Activated T-cell treated with anti-CD3 and anti-CD28 coated beads, Interleukin-2, amount 50 U/mL, for 1 hour (primary cell): ENCODE measurements around the gene ART4.

ENCODE experiments used
- DNase-seq: peaks from one replicate; pipeline ENCODE4 v3.0.0-alpha.2; 2020

The ART4 gene, protein sequence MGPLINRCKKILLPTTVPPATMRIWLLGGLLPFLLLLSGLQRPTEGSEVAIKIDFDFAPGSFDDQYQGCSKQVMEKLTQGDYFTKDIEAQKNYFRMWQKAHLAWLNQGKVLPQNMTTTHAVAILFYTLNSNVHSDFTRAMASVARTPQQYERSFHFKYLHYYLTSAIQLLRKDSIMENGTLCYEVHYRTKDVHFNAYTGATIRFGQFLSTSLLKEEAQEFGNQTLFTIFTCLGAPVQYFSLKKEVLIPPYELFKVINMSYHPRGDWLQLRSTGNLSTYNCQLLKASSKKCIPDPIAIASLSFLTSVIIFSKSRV

GRCh38 chr12:14843425-14843887 is at the start of gene ART4:
Gene ART4, minus strand, starts transcription at chr12:14843526. Its CDS starts 413 bp downstream, at chr12:14843113.
- DNase-seq = no peak

DNA sequence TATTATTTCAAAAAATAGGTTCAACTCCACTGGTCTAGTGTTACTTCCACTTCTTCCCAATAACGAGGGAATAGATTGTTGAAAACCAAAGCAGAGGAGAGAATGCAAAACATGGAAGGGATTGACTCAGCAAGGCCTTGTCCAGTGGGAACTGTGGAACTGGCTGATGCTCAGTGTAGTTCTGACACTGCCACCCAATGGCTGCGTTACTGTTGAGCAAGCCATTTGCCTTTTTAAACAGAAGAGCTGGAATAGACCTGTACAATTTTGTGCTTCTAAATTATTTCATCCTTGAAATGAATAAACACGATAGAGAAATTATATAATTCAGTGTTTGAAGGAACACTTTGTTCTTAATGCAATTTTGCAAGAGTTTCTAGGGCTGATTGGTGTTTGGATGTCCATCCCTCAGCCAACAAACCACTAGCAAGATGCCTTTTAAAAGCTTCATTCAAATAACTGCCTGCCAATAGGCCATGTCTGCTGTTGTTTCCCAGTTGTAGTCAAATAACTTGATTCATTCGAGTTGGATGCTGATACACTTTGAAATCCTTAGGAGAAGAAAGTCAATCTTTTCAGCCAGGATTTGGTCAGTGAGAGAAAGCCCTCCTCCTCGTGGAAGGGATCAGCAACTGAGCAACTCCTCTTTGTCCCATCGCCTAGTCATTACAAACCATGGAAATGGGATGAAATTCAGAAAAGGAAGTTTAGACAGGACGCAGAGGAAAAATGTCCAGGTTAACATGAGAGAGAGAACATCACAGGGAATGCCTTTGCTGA is 49.6 kb upstream of the ART4 start:
- no peak for DNase-seq

DNA sequence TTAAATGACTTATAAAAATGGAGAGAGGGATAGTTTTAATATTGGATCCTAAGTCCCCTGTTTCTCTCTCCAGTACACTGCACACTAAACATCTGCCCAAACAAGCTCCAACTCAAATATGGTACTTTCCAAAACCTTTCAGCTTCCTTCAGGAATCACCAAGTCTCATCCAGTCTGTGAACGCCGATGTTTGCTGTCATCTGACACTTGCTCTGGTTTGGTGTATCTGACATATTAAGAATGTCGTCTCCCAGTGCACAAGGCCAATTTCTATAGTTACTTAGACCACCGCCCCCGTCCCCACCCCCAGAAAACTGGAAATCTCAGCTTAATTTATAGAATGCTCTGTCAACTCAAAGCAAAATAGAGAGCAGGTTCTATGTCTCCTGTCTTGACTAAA is 47.4 kb upstream of the ART4 start:
- DNase-seq = no peak

DNA sequence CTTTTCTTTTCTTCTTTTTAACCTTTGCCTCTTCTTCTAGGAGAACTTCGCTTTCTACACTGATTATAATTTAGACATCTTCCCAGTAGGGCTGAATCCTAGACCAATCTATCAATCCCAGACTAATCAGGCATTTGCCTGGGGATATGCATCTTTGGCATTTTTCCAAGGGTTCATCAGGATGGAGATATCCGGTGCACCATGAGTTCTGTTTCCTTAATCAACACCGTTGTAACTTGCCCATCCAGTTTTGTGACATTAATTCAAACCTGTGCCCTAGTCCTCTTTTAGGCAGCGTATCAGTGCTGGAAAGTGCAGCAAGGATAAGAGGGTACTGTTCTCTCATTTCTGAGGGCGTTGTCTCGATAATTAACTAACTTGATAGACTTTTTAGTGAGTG is 42.9 kb upstream of the ART4 start:
- no peak for DNase-seq

GRCh38 chr12:14885718-14886221 is 42.4 kb upstream of the ART4 start, which contains the start of gene MGP:
Gene MGP, minus strand, starts transcription at chr12:14885854. Its CDS starts 63 bp downstream, at chr12:14885791.
- DNase-seq = no peak

DNA sequence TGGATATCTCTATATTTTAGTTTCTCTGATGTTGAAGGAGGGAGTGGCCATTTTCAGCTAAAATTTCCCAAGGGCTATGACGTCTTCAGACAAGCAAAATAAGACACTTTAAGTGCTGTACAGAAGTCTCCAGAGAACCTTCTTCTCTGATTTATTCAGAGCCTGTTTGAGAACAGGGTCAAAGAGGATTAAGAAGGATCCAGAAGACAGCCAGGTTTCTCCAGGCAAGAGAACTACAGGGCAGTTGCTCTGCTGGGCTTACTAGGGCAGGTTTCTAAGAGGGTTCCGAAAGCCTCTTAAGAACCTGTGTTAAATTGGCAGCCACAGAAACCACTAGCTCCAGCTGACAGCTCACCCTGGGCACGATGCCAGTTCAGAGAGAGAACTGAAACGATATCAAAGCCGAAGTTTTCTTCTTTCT is 41.1 kb upstream of the ART4 start:
- peak; percentile 77 for DNase-seq

DNA sequence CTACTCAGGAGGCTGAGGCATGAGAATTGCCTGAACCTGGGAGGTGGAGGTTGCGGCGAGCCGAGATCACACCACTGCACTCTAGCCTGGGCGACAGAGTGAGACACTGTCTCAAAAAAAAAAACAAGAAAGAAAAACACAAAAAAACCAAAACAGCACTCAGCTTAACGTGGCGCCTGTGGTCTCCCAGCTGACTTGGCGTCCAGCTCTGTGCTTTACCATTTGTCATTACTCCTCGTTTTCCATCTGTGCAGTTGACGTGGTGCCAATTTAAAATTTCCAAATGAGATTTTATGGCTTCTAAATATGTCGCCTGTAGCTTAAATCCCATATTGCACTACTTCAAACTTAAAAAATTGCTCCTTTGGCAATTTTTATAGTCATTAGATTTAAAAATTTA is 40.4 kb upstream of the ART4 start:
- DNase-seq = no peak

DNA sequence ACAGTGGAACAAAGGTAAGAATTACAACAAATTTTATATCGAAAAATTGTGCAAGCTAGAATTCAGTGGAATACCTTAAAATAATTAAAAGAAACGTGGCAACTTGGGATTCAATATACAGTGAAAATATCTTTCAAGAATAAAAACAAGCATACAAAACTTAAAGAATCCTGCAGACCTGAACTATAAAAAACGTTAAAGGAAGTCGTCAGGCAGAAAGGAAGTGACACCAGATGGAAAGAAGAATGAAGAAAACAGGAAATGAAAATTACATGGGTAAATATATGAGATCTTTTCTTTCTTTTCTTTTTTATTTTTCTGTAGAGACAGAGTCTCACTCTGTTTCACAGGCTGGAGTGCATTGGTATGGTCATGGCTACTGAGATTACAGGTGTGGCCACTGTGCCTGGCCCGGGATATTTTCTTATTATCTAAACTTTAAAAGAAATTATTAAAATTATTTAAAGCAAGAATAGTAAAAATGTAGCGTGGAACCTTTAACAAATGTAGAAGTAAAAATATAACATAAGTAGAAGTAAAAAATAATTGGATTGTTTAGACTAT is 37.6 kb upstream of the ART4 start:
- no peak for DNase-seq

GRCh38 chr12:14879222-14879933 is 36.1 kb upstream of the ART4 start:
- DNase-seq = no peak

- no peak for DNase-seq
These were observed 35.2 kb upstream of the ART4 start for GRCh38 chr12:14878488-14878887.

GRCh38 chr12:14876833-14877232 is 33.5 kb upstream of the ART4 start:
- no peak for DNase-seq

- no peak for DNase-seq
These were observed 31.6 kb upstream of the ART4 start for GRCh38 chr12:14874882-14875281.

- no peak for DNase-seq
These were observed 30.3 kb upstream of the ART4 start for GRCh38 chr12:14873440-14874185.

DNA sequence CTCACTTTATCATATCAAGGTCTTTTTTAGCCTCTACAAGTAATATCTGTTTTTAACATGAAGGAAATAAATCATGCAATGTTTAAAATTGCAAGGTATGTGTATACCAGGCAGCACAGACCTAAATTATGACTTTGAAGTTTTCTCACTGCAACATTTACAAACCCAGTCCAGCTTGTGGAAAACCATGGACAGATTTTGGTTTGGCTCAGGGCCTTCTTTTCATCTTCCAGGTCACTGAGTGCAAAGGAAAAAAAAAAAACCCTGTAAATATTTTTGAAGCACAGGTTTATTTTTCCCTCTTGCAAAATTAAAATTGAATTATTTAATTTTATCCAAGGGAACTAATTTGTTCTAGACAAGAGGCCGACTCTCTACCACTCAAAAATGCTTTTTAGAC is 28.6 kb upstream of the ART4 start:
- no peak for DNase-seq

GRCh38 chr12:14871247-14871646 is 27.9 kb upstream of the ART4 start:
- DNase-seq = no peak

DNA sequence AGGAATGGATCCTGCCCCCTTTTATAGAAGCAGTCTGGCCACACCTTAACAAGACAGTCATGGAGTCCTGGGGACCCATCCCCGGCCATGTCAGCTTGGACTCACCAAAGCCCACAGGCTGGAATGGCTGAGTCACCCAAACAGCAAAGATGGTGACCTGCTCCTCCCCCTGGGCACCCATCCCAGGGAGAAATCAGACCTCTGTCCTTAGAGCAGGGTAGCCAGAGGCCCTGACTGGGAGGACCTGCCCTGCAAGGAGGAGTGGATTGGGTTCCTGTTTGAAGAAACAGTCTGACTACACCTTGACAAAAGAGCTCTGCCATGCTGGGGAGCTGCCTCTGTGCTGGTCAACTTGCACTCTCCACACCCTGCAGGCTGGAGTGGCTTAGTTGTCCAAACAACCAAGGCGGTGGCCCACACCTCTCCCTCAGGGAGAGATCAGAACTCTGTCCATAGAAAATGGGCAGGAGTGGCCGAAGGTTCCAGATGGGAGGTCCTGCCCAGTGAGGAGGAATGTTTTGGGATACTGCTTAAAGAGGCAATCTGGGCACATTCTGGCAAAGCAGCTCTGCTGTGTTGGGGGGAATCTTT is 25.7 kb upstream of the ART4 start:
- no peak for DNase-seq

DNA sequence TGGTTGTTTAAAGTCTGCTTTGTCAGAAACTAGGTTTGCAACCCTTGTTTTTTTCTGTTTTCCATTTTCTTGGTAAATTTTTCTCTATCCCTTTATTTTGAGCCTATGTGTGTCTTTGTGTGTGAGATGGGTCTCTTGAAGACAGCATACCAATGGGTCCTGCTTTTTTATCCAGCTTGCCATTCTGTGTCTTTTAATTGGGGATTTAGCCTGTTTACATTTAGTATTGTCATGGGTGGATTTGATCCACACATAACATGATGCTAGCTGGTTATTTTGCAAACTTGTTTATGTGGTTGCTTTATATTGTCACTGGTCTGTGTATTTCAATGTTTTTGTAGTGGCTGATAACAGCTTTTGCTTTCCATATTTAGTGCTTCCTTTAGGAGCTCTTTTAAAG is 17.2 kb upstream of the ART4 start:
- no peak for DNase-seq

GRCh38 chr12:14858513-14858912 is 15.2 kb upstream of the ART4 start:
- no peak for DNase-seq

GRCh38 chr12:14854586-14855183 is 11.4 kb upstream of the ART4 start:
- no peak for DNase-seq

DNA sequence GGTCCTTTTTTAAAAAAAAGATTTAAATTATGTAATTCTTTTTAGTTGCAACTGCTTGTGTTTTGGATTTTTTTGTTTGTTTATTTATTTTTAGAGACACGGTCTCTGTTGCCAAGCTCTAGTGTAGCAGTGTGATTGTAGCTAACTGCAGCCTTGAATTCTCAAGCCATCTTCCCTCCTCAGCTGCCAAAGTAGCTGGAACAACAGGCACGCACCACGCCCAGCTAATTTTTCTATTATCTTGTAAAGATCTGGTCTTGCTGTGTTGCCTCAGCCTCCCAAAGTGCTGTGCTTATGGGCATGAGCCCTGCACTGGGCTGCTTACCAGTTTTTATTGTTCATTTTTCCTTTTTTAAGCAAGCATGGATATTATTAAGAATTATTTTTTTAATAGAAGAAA is 10.6 kb upstream of the ART4 start:
- no peak for DNase-seq

- DNase-seq = no peak
These were observed 9.6 kb upstream of the ART4 start for GRCh38 chr12:14852880-14853279.
